SH-SY5Y (cell line): ENCODE data around the gene BMS1.

ENCODE experiments used
- GATA2 ChIP-seq: IDR thresholded peaks from 2 replicates; pipeline ENCODE4 v1.6.1; 2011; ENCODE audit warnings: mild to moderate bottlenecking, low read depth, low read length
- GATA3 ChIP-seq: IDR thresholded peaks from 2 replicates; pipeline ENCODE4 v1.6.1; 2011; ENCODE audit warnings: low read depth, mild to moderate bottlenecking, low read length, moderate library complexity

Gene BMS1

GRCh38 chr10:42877496-42878030 is 95.0 kb downstream of the BMS1 start:
- TF ChIP-seq GATA2 = no peak
- TF ChIP-seq GATA3 = no peak

GRCh38 chr10:42878134-42878820 is 95.7 kb downstream of the BMS1 start:
- TF ChIP-seq GATA2 = no peak
- TF ChIP-seq GATA3 = no peak

- TF ChIP-seq GATA2 (no peak), GATA3 (no peak)
These were observed 96.2 kb downstream of the BMS1 start for GRCh38 chr10:42878821-42879195.

GRCh38 chr10:42879380-42880254 is 97.0 kb downstream of the BMS1 start:
- no peak for TF ChIP-seq GATA2
- no peak for TF ChIP-seq GATA3

GRCh38 chr10:42880255-42880620 is 97.6 kb downstream of the BMS1 start:
- no peak for TF ChIP-seq GATA3
- no peak for TF ChIP-seq GATA2

- TF ChIP-seq GATA3 (no peak), GATA2 (no peak)
These were observed 100.0 kb downstream of the BMS1 start for GRCh38 chr10:42882597-42882996.
